Stimulated activated memory B cell treated with anti-CD40 and anti-IgM and Interleukin-4, amounts not matched to agents 10 μg/mL and 1 μg/mL and 100 μg/mL, for 72 hours (primary cell): ENCODE measurements around the gene ZDHHC1.

Experiments
- ATAC-seq: fragments of 150-1000 bp; cut with Tn5 transposase; 2 replicates; pipeline ENCODE4 v1.10.0; 2021
- H3K27ac Mint-ChIP-seq: one replicate; pipeline ENCODE4 v1.8.0; 2022; ENCODE audit warnings: mild to moderate bottlenecking, mixed read lengths
- H3K27me3 Mint-ChIP-seq: one replicate; pipeline ENCODE4 v1.8.0; 2022; ENCODE audit warnings: mixed read lengths
- H3K36me3 Mint-ChIP-seq: one replicate; pipeline ENCODE4 v1.8.0; 2022; ENCODE audit warnings: mixed read lengths
- H3K4me1 Mint-ChIP-seq: one replicate; pipeline ENCODE4 v1.8.0; 2022; ENCODE audit warnings: mixed read lengths
- H3K4me3 Mint-ChIP-seq: one replicate; pipeline ENCODE4 v1.8.0; 2022; ENCODE audit warnings: mild to moderate bottlenecking, moderate library complexity, mixed read lengths
- H3K9me3 Mint-ChIP-seq: one replicate; pipeline ENCODE4 v1.8.0; 2022; ENCODE audit warnings: mixed read lengths

ZDHHC1 gene

DNA sequence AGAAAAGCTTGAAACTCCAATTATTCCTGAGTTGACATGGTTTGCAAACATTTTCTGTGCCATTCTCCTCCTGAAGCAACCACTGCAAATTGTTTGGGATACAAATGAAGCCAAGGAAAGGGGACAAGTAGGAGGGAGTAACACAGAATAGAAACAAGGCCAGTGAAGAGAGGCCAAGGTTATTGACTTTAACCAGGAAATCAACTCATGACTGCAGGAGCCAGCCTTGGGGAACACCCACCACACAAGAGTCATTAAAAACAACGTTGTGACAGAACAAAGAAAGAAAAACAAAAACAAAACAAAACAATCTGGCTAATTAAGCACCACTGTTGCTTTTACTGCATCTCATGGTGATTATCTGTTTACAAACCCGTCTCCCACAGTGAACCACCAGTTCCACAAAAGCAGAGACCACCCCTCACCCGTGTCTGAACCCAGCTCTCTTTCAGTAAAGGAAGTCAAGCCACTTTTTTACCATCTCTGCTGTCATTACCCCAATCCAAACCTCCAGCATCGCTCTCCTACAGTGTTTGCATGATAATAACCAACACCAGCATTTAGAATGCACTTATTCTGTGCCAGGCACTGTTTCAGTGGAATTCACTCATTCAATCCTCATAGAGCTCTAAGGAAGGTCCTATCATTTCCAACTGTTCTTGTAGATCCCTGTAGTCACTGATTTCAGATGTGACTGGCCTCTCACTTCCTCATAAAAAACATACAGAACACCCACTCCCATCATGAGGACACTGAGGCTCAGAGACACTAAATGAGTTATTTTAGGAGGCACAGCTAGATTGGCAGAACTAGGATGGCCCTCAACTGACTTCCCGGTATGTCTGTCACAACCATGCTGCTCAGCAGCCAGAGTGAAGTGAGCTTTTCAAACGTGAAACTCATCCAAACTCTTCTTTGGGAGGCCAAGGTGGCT lies 2.0 kb downstream of the ZDHHC1 start:
- ATAC-seq, result no peak
- Mint-ChIP-seq H3K4me3 (no peak overlapping the region), H3K9me3 (no peaks in the 10 kb centered on the region), H3K36me3 (no peaks in the 10 kb centered on the region), H3K27me3 (peaks cover 41% of the 10 kb centered on the region), H3K4me1 (peaks cover 20% of the 10 kb centered on the region), H3K27ac (no peak overlapping the region)

DNA sequence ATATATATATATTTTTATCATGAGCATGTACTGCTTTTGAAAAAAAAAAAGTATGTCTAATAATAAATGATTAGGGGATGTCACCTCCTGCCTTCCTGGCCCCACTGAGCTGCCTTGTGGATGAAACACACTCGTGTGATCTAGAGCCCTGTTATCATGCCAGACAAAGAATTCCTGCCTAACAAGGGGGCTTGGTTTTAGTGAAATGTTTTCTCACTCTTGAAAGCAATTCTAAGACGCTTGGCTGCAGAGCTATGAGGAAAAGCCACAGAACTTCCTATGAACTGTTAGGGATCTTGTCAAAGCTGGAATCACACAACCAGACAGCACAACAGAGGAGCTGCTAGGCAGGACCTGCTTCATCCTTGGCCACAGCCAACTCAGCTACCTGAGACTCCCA lies 4.0 kb downstream of the ZDHHC1 start:
- Mint-ChIP-seq H3K4me1 (peaks cover 20% of the 10 kb centered on the region), H3K9me3 (no peaks in the 10 kb centered on the region), H3K27ac (no peak overlapping the region), H3K36me3 (no peaks in the 10 kb centered on the region), H3K27me3 (peaks cover 38% of the 10 kb centered on the region), H3K4me3 (no peak overlapping the region)
- ATAC-seq, result no peak

DNA sequence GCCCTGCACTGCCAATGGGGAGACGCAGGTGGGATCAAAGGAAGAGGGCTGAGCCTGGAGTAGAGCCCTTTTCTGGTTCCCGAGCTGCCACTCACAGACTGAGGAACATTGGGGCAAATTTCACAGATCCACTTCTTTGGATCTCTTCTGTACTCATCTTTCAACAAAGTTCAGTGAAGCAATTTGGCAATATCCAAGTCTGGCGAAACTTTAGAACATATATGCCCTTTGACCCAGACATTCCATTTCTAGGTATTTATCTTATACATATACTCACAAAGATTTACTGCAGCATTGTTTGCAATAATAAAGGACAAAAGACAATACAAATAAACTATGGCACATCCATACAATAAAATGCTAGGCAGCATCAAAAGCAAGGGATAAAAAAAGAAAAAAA lies 4.9 kb downstream of the ZDHHC1 start:
- no peak for ATAC-seq
- no peak overlapping the region for H3K27ac Mint-ChIP-seq

DNA sequence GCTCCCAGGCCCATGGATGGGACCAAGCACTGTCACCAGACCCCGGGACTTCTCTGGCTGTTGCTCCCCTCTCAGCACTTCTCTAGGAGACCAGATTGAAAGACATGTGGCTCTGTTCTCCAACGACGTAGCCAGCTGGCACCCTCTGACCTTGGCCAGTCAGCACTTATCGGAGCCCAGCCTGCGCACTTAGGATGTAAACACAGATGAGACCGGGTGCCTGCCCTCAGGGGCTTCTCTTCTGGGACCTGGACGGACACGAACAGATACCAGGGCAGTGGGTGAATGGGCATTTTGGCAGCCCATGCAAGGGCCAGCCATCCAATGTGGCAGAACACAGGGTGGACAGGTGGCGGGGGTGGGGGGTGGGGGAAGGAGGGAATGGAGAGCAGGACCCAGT lies 6.6 kb downstream of the ZDHHC1 start:
- Mint-ChIP-seq H3K4me3 (no peak overlapping the region), H3K9me3 (no peaks in the 10 kb centered on the region), H3K4me1 (peaks cover 6% of the 10 kb centered on the region), H3K36me3 (no peaks in the 10 kb centered on the region), H3K27me3 (peaks cover 19% of the 10 kb centered on the region), H3K27ac (no peak overlapping the region)
- no peak for ATAC-seq

More for the DNA sequence above, 4.9 kb downstream of the ZDHHC1 start:
- Mint-ChIP-seq H3K4me1 (peaks cover 14% of the 10 kb centered on the region), H3K27me3 (peaks cover 29% of the 10 kb centered on the region), H3K9me3 (no peaks in the 10 kb centered on the region), H3K4me3 (no peak overlapping the region), H3K36me3 (no peaks in the 10 kb centered on the region)

DNA sequence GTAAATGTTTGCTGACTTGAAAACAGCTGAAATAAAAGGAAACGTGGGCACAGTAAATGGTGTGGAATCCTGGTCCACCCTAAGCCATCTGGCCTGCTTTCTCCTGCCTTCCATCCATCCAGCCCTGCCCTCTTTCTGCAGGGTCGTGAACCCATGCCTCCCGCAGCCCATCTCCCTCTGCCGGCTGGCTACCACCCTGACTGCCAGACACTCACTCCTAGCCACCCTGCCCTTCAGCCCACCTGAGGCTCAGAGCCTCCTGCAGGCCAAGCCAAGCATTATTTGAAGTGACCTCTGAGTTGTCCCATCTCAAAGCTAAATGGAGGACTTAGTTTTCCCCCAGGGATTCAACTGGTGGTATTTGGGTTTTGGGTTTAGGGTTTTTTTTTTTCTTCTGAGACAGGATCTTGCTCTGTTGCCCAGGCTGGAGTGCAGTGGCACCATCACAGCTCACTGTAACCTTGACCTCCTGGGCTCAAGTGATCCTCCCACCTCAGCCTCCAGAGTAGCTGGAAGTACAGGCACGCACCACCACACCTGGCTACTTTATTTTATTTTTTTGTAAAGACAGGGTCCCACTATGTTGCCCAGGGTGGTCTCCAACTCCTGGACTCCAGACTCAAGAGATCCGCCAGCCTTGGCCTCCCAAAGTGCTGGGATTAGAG lies 8.4 kb downstream of the ZDHHC1 start:
- no peak overlapping the region for H3K4me3 Mint-ChIP-seq
- no peak overlapping the region for H3K27ac Mint-ChIP-seq
- H3K27me3 Mint-ChIP-seq, result peaks cover 33% of the 10 kb centered on the region
- ATAC-seq, result no peak
- no peaks in the 10 kb centered on the region for H3K9me3 Mint-ChIP-seq
- no peaks in the 10 kb centered on the region for H3K4me1 Mint-ChIP-seq
- no peaks in the 10 kb centered on the region for H3K36me3 Mint-ChIP-seq

DNA sequence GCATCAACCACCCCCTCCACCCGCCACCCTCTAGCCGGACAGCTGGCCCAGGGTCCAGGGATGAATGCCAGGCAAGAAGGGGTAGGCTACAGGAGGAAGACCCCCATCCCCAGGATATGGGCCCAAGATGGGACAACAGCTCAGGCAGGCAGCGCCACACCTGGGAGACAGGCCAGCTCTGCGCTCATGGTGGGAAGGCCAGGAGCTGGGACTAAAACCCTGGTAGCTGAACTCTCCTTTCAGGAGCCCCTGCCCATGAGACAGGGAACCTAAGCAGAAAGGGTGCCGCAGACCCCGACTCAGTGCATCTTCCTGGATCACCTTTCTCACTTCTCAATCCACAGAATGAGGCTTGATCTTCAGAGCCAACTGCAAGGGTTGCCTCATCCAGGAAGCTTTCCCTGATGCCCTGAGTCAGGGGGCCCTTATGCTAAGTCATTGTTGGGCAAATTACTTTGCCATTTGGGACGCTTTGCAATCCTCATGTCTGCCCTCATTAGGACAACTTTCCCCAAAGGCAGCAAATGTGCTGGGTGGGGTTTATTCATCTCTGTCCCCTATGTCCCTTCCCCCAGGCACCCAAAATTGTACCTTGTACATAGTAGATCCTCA lies 9.0 kb downstream of the ZDHHC1 start:
- peak; percentile 17 for ATAC-seq
- Mint-ChIP-seq H3K4me3 (no peak overlapping the region), H3K36me3 (no peaks in the 10 kb centered on the region), H3K4me1 (no peaks in the 10 kb centered on the region), H3K27ac (no peak overlapping the region), H3K27me3 (peaks cover 38% of the 10 kb centered on the region), H3K9me3 (no peaks in the 10 kb centered on the region)

DNA sequence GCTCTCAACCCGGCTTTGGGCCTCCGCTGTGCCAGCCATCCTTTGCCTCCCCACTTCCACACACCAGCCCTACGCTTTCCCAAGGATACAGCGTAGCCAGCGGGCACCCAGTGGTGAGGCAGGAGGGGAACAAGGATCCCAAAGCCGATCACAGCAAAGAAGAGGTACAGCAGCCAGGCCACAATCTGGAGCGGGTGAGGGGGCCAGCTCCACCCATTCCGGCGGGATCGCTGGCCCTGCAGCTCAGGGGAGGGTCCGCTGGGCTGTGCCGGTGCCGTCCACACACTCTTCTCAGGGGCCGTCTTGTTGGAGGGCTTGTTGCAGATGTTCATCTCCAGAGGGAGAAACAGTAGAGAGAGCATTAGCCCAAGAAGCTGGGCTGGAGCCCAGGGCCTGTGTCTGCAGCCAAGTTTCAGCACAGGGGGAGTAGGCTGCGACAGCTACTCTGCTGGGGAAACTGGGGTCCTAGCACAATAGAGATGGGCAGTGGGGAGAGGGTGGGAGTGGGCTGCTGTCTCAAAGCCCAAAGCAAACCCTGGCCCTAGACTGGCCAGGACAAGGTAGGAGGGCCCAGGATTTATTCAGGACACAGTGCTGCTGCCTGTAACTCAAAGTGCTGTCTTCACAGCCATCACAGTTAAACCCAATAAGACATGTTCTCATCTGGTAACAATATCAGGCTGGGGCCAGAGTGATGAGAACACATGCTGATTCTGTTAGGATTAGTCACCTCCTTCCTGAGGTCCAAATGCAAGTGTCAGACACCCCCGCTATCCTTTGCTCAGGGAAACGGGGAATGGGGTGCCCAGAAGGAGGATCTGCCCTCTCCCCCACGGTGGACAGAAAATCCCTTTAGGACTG lies 9.9 kb downstream of the ZDHHC1 start:
- Mint-ChIP-seq H3K27me3 (peaks cover 47% of the 10 kb centered on the region), H3K4me3 (no peak overlapping the region), H3K36me3 (no peaks in the 10 kb centered on the region), H3K27ac (no peak overlapping the region), H3K9me3 (no peaks in the 10 kb centered on the region), H3K4me1 (no peaks in the 10 kb centered on the region)
- no peak for ATAC-seq

DNA sequence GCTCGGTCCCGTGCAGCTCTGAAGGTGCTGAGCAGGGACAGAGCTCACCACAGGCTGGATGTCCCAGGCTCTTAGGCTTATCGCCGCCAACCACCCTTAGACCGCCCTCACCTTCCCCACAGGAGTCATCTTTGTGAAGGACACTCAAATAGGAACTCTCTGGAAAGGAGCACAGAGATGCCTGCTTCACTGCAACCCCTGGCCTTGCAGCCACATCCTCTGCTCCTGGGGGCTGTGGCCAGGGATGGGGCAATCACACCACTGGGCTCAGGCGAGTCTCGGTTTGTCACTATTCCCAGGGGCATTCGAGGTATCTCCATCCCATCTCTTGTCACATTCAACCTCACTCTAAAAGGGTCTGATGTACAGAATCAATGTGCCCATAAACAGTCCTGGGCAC lies 10.9 kb downstream of the ZDHHC1 start:
- Mint-ChIP-seq H3K27me3 (peaks cover 47% of the 10 kb centered on the region), H3K4me1 (no peaks in the 10 kb centered on the region), H3K27ac (no peak overlapping the region), H3K36me3 (no peaks in the 10 kb centered on the region), H3K4me3 (no peak overlapping the region), H3K9me3 (no peaks in the 10 kb centered on the region)
- no peak for ATAC-seq

DNA sequence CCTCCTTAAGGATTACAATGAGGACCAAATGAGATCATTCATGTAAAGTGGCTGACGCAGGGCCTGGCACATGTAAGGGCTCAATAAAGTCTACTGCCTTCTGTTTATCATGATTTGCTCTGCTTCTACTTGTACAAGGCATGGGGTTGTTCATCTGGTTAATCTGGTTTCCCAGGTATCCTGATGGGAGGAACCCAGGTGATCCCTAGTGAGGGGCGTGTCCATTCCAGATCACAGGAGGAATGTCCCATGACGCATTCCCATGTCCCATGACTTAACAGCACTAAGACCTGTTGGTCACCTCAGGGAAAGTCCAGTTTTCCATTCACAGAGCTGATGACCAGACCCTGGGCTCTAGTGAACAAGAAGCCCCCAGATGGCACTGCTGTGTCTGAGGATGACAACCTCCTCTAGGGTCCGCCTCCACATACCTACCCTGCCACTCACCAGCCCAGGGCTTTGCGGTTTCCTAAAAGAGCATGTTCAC lies 11.5 kb downstream of the ZDHHC1 start:
- H3K9me3 Mint-ChIP-seq, result no peaks in the 10 kb centered on the region
- ATAC-seq, result no peak
- H3K27ac Mint-ChIP-seq, result no peak overlapping the region
- peaks cover 41% of the 10 kb centered on the region for H3K27me3 Mint-ChIP-seq
- no peaks in the 10 kb centered on the region for H3K36me3 Mint-ChIP-seq
- H3K4me3 Mint-ChIP-seq, result no peak overlapping the region
- no peaks in the 10 kb centered on the region for H3K4me1 Mint-ChIP-seq

DNA sequence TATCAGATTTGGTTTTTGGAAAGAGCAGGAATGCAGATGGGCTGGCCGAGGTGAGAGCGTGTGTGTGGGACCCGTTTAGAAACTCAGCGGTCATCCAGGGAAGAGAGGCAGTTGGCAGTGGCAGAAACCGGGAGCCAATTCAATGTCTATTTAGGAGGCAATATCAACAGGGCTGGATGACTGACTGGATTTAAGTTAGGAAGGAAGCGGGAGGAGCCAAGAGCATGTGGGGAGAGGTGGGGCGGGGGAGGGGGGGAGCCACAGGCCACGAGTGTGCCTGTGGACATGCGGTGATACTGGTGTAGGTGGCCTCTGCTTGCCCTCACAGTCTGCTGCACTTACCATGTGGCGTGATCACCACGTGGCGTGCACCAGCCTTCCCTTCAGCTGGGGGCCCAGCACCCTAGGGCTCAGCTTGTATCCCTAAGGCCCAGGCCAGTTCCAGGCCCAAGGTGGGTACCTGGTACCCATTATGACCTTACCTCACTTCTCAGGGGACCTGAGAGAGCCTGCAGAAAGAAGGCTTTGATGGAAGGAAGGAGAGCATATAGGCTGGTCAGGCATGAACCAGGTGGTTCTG lies 12.2 kb downstream of the ZDHHC1 start:
- Mint-ChIP-seq H3K4me1 (peaks cover 5% of the 10 kb centered on the region), H3K4me3 (no peak overlapping the region), H3K27ac (no peak overlapping the region), H3K27me3 (peaks cover 34% of the 10 kb centered on the region), H3K9me3 (no peaks in the 10 kb centered on the region), H3K36me3 (no peaks in the 10 kb centered on the region)
- ATAC-seq, result no peak

DNA sequence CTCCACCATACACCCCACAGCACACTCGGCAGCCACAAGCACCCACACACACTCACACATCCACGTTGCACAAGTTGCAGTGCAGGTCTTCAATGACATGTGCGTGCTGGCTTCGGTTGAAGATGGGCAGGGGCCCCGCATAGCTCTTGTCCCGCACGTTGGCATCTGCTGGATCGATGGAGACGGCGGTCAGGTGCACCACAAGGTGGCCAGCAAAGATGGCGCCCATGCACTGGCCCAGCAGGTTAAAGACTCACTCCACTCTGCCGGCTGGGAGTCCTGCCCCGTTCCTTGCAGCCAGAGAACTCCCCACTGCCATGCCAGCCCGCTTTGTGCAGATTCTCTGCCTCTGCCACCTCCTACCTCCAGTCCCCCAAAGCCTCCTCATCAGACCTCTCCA lies 15.4 kb downstream of the ZDHHC1 start:
- peaks cover 41% of the 10 kb centered on the region for H3K27me3 Mint-ChIP-seq
- H3K4me3 Mint-ChIP-seq, result no peak overlapping the region
- no peak overlapping the region for H3K27ac Mint-ChIP-seq
- H3K36me3 Mint-ChIP-seq, result no peaks in the 10 kb centered on the region
- H3K9me3 Mint-ChIP-seq, result no peaks in the 10 kb centered on the region
- no peak for ATAC-seq
- peaks cover 5% of the 10 kb centered on the region for H3K4me1 Mint-ChIP-seq

DNA sequence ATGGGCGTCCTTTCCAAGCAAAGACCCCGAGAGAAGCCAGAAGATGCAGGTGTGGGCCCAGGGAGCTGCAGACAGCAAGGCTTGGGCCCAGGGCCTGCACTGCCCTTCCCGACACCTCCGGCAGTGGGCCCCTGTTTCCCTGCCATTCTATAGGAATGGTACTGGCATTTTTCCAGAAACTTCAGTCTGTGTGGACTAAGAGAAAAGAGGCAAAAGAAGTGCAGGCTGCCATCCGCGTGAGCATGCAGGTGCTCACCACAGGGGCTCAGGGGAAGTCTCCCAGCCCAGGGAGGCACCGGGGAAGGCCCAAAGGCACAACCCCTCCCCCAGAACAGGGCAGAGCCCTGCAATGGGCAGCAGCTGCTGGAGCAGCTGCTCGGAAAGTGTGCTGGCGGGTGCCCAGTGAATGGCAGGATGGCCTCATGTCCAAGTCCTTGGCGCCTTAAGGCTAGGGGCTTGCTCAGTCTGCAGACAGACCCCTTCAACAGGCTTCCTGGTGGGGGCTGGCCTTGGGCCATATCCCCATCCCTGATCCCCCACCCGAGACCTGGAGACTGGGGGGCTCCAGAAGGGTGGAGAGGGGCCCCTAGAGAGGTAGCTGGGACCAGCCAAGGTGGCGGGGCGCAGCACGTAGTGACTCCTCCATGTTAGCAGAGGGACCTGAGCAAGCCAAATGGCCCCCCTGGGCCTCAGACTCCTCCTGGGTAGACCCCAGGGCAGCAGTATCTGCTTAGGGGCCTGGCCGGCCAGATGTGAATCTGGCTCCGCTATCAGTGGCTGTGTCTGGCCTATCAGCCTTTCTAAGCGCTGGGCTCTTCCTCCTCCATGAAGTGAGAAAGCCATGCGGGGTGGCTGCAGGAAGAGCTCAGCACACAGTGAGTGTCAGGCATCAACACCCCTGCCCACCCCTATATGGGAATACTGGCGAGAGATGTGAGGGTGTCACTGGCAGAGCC lies 16.2 kb downstream of the ZDHHC1 start:
- Mint-ChIP-seq H3K4me1 (peaks cover 13% of the 10 kb centered on the region), H3K27ac (no peak overlapping the region), H3K36me3 (no peaks in the 10 kb centered on the region), H3K9me3 (no peaks in the 10 kb centered on the region), H3K4me3 (no peak overlapping the region), H3K27me3 (peaks cover 50% of the 10 kb centered on the region)
- ATAC-seq, result no peak

DNA sequence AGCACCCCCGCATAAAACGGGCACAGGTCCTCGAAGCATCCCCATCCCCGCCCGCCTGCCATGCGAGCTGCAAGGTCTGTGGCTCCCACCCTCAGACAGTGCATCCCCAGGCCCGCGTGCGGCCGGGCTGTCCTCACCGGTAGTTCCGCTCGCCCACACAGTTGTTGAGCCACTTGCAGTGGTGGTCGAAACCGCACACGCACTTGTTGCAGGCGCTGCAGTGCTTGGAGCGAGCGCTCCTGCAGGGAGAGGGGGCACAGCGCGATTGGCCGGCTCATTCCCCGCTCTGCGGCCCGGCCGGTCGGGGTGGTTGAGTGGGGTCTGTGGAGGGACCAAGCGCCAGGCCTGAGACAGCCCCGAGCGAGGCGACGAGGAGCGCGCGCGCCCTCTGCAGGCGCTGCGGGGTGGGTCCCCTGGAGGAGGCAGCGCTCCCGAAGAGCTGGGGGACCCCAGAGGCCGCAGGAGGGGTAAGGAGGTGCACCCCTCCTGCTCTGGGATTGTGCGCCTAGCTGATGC lies 17.0 kb downstream of the ZDHHC1 start:
- Mint-ChIP-seq H3K9me3 (no peaks in the 10 kb centered on the region), H3K4me3 (peak overlapping the region; percentile 42), H3K27ac (no peak overlapping the region), H3K4me1 (peaks cover 17% of the 10 kb centered on the region), H3K27me3 (peaks cover 58% of the 10 kb centered on the region), H3K36me3 (no peaks in the 10 kb centered on the region)
- peak; percentile 71 for ATAC-seq
